Astrocyte (in vitro differentiated cells and primary cell): Measurements from ENCODE around the gene HELLS.

Source experiments
- EZH2 ChIP-seq: IDR thresholded peaks from 2 replicates; pipeline ENCODE4 v1.6.1; 2012; ENCODE audit warnings: mild to moderate bottlenecking, low read length, inconsistent platforms; ENCODE audit not compliant: insufficient read depth
- TF ChIP-seq, protein P1 (sequence below): IDR thresholded peaks from 2 replicates; pipeline ENCODE4 v1.5.1; 2011; ENCODE audit warnings: low read depth, mild to moderate bottlenecking, inconsistent platforms, low read length, moderate library complexity; ENCODE audit not compliant: insufficient read depth

DNA sequence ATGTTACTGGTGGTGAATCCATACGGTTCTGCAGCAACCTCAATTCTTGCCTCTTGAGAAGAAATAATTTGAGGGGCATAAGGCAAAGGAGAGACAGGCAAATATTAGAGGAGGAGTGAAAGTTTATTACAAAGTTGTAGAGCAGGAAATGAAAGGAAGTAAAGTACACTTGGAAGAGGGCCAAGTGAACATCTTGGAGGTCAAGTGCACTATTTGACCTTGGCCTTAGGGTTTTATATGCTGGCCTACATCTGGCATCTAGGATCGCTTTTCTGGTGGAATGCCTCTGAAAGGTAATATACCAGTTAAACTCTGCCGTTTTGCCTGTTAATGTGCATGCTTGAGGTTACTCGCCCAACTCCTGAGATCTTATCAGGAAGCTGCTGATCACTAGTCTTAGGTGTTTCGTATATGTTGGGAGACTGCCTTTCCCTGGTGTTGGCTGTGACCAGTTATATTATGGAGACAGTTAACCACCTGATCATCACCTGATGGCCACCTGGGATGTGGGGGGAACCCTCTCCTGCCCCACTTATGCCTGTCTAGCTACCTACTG is 71.9 kb downstream of the HELLS start:
- TF ChIP-seq, protein P1, sequence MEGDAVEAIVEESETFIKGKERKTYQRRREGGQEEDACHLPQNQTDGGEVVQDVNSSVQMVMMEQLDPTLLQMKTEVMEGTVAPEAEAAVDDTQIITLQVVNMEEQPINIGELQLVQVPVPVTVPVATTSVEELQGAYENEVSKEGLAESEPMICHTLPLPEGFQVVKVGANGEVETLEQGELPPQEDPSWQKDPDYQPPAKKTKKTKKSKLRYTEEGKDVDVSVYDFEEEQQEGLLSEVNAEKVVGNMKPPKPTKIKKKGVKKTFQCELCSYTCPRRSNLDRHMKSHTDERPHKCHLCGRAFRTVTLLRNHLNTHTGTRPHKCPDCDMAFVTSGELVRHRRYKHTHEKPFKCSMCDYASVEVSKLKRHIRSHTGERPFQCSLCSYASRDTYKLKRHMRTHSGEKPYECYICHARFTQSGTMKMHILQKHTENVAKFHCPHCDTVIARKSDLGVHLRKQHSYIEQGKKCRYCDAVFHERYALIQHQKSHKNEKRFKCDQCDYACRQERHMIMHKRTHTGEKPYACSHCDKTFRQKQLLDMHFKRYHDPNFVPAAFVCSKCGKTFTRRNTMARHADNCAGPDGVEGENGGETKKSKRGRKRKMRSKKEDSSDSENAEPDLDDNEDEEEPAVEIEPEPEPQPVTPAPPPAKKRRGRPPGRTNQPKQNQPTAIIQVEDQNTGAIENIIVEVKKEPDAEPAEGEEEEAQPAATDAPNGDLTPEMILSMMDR: no peak
- no peak for TF ChIP-seq EZH2
